GM12874 (cell line): Measurements from ENCODE around the gene NUDT1.

Experiments used
- CTCF ChIP-seq: IDR thresholded peaks from 2 replicates; pipeline ENCODE4 v1.5.1; 2011; ENCODE audit warnings: low read depth, mild to moderate bottlenecking, control low read depth, low read length, moderate library complexity; ENCODE audit not compliant: insufficient read depth

Gene NUDT1

DNA sequence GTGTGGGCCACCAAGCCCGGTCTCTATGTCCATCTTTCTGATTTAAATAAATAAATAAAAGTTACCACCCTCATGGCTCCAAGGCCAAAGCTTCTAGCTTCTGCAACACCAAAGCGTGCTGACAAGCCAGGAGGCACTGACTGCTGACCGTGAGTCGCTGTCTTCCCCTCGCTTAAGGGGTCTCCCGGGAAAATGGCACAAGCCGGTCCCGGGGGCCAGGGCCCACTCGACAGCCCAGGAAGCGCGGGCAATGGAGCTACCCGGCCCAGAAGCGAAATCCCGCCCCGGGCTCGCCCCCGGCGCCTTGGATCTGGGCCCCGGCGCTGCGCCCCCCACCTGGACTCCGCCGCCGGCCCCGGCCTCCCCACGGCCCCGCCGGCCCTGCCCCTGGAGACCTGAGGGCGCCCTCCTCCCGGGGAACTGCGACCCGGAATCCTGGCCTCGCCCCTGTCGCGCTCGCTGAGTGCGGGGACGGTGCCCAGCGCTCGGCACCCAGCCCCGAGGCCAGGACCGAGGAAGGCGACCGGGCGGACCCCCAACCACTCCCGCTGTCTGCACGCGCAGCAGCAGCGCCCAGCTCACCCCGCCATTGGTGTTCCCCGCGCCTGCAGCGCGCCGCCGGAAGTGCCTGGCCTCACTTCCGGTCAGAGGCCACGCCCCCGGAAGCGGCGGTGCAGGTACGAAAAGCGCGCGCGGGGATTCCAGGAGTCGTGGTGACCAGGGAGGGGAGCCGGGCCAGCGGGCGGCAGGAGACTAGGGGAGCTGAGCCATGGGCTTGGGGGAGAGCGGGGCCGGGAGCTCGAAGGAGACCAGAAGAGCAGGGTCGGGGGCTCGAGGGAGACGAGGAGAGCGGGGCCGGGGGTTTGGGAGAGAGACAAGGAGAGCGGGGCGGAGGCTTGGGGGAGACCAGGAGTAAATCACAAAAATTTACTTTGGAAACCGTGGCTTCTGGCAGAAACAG, at the start of gene NUDT1, which contains the start of gene MRM2:
TSS of gene NUDT1 (plus strand) at position 647 of the 961 bp plus-strand sequence. CDS start 2,349 bp downstream, outside the sequence.
TSS of gene MRM2 (minus strand) at position 626 of the 961 bp plus-strand sequence. CDS start at position 590, 36 bp downstream.
- no peak for TF ChIP-seq CTCF

DNA sequence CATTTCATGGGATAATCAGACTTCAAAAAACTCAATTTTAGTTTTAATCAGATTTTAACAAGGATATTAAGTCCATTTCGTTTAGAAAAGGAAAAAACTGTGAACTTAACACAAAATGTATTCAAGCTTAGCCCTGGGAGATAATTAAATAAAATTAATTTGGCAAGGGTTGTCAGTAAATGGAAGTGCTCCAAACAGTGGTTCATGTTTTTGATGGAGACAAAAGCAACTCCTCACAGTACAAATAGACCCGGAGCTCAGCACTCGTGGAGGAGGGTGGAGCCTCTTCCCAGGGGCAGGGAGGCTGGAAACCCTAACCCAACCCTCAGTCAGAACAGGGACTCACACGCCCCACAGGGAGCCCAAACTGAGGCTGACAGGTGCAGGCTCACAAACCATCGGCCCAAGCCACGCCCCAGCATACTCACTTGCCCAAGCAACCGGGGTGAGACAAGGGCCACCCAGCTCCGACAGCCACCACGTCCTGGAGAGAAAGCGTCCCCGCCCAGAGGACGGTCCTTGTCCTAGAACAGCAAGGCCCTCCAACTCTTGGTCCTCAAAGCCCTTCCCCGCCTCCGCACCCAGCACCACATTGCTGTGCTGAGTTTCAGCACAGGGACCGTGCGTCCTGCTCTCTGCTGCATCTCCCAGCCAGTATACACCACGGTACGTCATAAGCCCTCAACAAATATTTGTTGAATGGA, 49.0 kb upstream of the NUDT1 start:
- TF ChIP-seq CTCF = no peak

- TF ChIP-seq CTCF = no peak
These were observed 48.3 kb upstream of the NUDT1 start for GRCh38 chr7:2193575-2194305.

DNA sequence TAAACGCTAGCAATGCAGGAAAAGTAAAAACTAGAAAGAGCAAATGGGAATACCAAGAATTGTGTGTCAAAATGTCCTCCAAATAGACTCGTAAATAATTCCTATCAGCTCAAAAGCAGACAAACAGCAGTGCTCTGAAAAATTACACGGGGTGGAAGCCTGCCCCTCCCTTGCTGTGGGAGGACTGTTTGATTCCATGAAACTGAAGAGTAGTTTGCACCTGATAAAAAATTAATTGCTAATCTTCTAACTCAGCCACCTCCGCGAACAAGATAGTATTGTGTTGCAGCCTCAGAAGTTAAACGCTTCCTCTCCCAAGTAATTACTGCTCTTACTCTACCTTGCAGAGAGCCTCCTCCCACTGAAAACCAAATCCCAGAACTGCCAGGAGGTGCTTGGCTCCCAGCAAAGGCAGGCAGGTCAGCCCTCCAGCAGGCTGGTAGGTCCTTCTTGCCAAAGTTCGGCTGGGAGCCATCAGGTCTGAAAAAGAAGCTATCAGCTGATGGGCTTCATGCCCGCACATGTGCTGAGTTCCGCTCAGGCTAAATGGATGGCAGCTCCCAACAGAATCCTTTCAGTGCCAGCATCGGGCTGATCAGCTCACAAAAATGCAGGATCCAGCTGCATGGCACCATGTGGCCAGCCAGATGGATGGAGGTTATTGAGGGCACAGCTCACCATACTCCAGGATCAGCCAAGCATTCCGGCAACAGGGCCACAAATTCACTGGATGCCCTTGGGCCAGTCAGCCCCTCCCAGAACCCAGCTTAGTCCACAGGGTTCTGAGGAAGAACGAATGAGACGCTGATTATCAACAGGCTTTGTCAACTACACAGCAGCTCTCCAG, 46.4 kb upstream of the NUDT1 start:
- no peak for TF ChIP-seq CTCF

- no peak for TF ChIP-seq CTCF
These were observed 45.3 kb upstream of the NUDT1 start for GRCh38 chr7:2196381-2197378.
